AG04450 (cell line): Measurements from ENCODE around the gene DOK4. TPM values are rescaled to one million over a fixed set of nuclear protein-coding genes. Genes with fewer than 3 reads are reported as not detected.

Experiments used
- CTCF ChIA-PET: fragments of 300-600, 350-600 bp; formaldehyde crosslinking; extraction: SDS; loops from one replicate; lab custom pipeline; 2022; ENCODE audit warnings: antibody characterized with exemption, inconsistent platforms; lab: Charles Lee
- POLR2A ChIA-PET: fragments of 350-600 bp; formaldehyde crosslinking; extraction: SDS; loops from one replicate; lab custom pipeline; 2021; ENCODE audit warnings: antibody characterized with exemption, inconsistent platforms; lab: Yijun Ruan, JAX
- DNase-seq: peaks from one replicate; pipeline ENCODE4 v3.0.0-alpha.2; 2011; ENCODE audit warnings: low read depth, low spot score
- H3K27ac ChIP-seq: one replicate; pipeline ENCODE4 v1.5.1; 2012; ENCODE audit warnings: low read depth, low read length, control low read depth
- H3K27me3 ChIP-seq: one replicate; pipeline ENCODE4 v1.6.0; 2012; ENCODE audit warnings: low read length; ENCODE audit not compliant: control insufficient read depth, insufficient read depth
- H3K4me3 ChIP-seq: 2 replicates; pipeline ENCODE4 v1.5.1; 2011; ENCODE audit warnings: mild to moderate bottlenecking, low read depth, low read length, control low read depth
- H3K9me3 ChIP-seq: 2 replicates; pipeline ENCODE4 v1.5.1; 2012; ENCODE audit warnings: low read length; ENCODE audit not compliant: control insufficient read depth, insufficient read depth
- polyA plus RNA-seq: library from polyadenylated mRNA; depleted of rRNA; stranded (reverse); fragments of >200 nt; gene quantifications from 2 replicates; pipeline ENCODE4 v1.2.3, GENCODE V29; 2011
- TF ChIP-seq, protein P1 (sequence below): IDR thresholded peaks from 2 replicates; pipeline ENCODE4 v1.5.1; 2011; ENCODE audit warnings: low read depth, low read length, control low read depth, inconsistent platforms

DOK4 gene
- polyA plus RNA-seq, 1 experiment: 12.5 TPM

DNA sequence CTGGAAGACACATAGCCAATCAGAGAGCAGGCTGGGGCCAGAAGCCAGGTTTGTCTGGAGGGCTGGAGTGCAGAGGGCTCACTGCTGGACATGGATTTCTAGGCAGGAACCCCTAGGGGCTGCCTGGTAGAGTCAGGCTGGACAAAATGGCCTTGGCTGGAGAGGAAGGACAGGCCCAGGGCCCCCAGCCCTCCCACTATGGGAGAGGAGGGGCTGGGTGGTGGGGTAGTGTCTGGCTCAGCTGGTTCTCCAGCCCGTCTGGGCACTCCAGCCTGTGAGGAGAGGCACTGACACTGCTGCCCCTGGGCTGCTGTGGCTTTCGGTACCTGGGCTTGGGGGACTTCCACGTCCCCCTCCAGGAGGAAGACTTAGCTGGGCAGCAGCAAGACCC lies 21.7 kb upstream of the DOK4 start:
- Histone ChIP-seq H3K27me3 (peaks cover 48% of the 10 kb centered on the region), H3K27ac (no peak overlapping the region), H3K4me3 (no peak overlapping the region), H3K9me3 (no peaks in the 10 kb centered on the region)
- no peak for DNase-seq
- TF ChIP-seq, protein P1, sequence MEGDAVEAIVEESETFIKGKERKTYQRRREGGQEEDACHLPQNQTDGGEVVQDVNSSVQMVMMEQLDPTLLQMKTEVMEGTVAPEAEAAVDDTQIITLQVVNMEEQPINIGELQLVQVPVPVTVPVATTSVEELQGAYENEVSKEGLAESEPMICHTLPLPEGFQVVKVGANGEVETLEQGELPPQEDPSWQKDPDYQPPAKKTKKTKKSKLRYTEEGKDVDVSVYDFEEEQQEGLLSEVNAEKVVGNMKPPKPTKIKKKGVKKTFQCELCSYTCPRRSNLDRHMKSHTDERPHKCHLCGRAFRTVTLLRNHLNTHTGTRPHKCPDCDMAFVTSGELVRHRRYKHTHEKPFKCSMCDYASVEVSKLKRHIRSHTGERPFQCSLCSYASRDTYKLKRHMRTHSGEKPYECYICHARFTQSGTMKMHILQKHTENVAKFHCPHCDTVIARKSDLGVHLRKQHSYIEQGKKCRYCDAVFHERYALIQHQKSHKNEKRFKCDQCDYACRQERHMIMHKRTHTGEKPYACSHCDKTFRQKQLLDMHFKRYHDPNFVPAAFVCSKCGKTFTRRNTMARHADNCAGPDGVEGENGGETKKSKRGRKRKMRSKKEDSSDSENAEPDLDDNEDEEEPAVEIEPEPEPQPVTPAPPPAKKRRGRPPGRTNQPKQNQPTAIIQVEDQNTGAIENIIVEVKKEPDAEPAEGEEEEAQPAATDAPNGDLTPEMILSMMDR: no peak
- ChIA-PET POLR2A (no interaction called here), CTCF (interaction anchor here (0.9 to 3.9 kb wide), 2 partner anchors 12 to 91 kb away, joined by 3 to 26 read pairs; no protein-coding TSS in a partner anchor)

DNA sequence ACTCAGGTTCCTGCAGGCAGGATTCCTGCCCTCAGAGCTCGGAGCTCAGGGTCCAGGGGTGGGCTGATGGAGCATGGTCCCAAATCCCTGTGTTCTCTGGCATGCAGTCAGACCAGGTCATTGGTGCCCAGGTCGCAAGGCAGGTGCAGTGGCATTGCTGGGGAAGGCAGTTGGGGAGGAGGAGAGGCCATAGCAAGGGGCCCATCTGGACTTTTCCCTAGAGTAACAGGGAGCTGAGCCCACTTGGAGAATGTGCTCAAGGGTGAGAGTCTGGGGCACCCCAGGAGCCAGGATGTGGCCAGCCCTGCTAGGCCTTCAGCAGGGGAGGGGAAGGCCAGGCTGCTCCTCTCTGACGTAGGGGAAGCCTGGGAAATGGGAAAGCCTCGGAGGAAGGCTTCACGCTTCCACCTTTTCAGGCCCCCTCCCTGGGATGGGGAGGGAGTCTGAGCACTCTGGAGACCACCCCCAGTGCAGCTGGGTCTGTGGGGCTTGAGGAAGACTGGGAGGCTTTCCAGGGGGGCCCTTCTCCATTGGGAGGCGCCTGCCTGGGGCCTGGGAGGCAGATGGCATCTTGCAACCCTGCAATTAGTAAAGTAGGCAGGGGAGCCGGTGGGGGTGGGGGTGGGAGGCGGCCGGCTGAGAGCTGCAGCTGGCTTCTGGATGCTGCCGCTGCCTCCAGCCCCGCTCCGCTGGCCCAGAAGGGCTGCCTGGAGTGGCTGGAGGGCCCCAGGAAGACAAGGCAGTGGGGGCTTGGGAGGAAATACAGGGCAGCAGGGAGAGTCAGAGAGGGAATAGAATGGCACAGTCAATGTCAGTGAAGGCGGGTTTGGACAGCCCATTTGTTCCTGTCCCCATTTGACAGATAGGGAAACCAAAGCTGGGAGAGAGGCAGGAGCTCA lies 21.1 kb upstream of the DOK4 start:
- no peak for DNase-seq
- POLR2A ChIA-PET: no interaction called here
- Histone ChIP-seq H3K9me3 (no peaks in the 10 kb centered on the region), H3K27ac (no peak overlapping the region), H3K4me3 (no peak overlapping the region), H3K27me3 (peaks cover 53% of the 10 kb centered on the region)
- CTCF ChIA-PET: interaction anchor here (3.9 kb wide), 1 partner anchor 12 kb away, joined by 26 read pairs; no protein-coding TSS in a partner anchor
- TF ChIP-seq, protein P1: no peak

- DNase-seq: no peak
- ChIA-PET POLR2A (interaction anchor here (0.7 kb wide), 1 partner anchor 94 kb away, joined by 4 read pairs; no protein-coding TSS in a partner anchor), CTCF (interaction anchor here (0.5 to 2.7 kb wide), 3 partner anchors 12 to 18 kb away, joined by 3 to 15 read pairs (median 5); no protein-coding TSS in a partner anchor)
- H3K27ac ChIP-seq: no peak overlapping the region
- TF ChIP-seq, protein P1: no peak
- H3K9me3 ChIP-seq: no peaks in the 10 kb centered on the region
- peaks cover 62% of the 10 kb centered on the region for H3K27me3 ChIP-seq
- H3K4me3 ChIP-seq: no peak overlapping the region
Observed at GRCh38 chr16:57505169-57505568, 18.9 kb upstream of the DOK4 start.

DNA sequence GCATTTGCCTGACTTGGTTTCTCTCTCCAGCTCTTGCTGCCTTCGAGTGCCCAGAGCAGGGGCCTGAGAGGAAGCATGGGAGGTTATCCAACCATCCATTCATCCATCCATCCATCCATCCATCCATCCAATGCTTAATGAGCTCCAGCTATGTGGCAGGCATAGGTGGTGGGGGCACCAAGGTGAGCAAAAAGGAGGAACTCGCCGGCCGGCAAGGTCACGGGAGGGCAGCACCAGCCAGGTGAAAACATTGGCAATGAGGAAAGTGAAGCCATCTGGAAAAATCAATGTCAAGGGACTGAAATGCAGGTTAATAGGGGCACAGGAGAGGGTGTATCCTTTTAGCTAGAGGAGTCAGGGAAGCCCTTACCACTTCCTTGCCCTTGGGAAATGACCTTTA lies 18.2 kb upstream of the DOK4 start:
- no peak overlapping the region for H3K4me3 ChIP-seq
- TF ChIP-seq, protein P1: no peak
- no peak overlapping the region for H3K27ac ChIP-seq
- no peaks in the 10 kb centered on the region for H3K9me3 ChIP-seq
- H3K27me3 ChIP-seq: peaks cover 60% of the 10 kb centered on the region
- ChIA-PET POLR2A (interaction anchor here (0.7 kb wide), 1 partner anchor 94 kb away, joined by 4 read pairs; no protein-coding TSS in a partner anchor), CTCF (interaction anchor here (1.0 to 2.7 kb wide), 2 partner anchors 12 to 16 kb away, joined by 5 to 15 read pairs; no protein-coding TSS in a partner anchor)
- no peak for DNase-seq

GRCh38 chr16:57504001-57504400 lies 17.7 kb upstream of the DOK4 start:
- Histone ChIP-seq H3K4me3 (no peak overlapping the region), H3K27me3 (peaks cover 62% of the 10 kb centered on the region), H3K27ac (no peak overlapping the region), H3K9me3 (no peaks in the 10 kb centered on the region)
- POLR2A ChIA-PET: no interaction called here
- no peak for DNase-seq
- CTCF ChIA-PET: interaction anchor here (2.7 kb wide), 1 partner anchor 16 kb away, joined by 15 read pairs; no protein-coding TSS in a partner anchor
- TF ChIP-seq, protein P1: no peak
